Effector CD8-positive, alpha-beta T cell (primary cell): Measurements from ENCODE around the gene MCFD2.
"Not testable (repeated sequence)": the region's sequence is repeated elsewhere in the genome, so short reads cannot be mapped to it uniquely, and the experiment has no call there.

Experiments
- DNase-seq: peaks from one replicate; lab custom pipeline; 2025; lab: John Stamatoyannopoulos, UW

The MCFD2 gene

DNA sequence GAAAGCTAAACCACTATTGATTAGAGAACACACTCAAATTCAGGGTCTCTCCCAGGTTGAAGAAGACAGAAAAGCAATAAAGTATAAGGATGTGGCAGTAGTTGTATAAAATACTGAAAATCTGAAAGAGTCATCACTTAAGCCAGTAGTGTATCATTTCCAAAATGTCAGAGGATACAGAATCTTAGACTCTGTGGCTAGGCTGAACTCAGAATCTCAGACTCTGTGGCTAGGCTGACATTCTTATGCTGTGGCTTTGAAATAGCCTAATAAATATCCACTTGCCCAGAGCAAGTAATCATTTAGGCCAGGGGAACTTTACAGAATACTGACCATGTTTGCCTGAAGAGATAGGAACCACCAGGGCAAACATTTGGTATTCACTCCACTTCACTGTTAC is 13.1 kb downstream of the MCFD2 start:
- DNase-seq, result no peak

DNA sequence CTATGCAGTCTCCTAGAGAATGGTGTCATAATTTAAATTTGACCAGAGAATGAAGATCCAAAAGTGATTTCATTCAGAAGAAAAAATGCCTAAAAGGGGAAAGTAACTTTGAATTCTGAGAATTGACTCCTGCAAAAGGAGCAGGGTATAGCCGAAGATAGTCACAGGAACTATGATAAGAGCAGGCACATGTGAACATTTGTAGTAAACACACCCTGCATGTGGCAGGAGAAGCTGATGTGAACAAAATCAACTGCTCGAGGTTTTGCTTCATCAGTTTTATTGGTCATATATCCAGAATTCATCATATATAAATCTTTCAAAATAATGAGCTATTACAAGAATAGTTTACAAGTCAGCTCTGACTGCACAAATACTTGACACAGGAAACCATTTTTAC is 14.0 kb downstream of the MCFD2 start:
- no peak for DNase-seq

DNA sequence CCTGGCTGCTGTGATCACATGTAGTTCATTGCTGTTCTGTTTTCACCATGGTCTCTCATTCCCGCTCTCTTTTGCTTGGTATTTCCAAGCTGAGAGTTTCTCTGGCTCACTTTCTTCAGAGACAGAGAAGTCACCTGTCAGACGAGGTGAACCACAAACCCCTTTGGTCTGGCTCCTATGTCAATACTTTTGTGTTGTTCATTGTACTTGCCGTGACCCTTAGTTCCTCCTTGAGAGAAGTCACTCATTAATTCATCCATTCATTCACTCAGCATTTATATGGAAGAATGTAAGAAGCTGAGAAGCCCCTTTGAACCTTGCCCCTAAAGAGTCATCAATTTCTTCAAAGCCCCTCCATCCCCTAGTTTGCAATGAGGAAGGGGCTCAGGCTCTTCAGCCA is 15.2 kb downstream of the MCFD2 start:
- no peak for DNase-seq

DNA sequence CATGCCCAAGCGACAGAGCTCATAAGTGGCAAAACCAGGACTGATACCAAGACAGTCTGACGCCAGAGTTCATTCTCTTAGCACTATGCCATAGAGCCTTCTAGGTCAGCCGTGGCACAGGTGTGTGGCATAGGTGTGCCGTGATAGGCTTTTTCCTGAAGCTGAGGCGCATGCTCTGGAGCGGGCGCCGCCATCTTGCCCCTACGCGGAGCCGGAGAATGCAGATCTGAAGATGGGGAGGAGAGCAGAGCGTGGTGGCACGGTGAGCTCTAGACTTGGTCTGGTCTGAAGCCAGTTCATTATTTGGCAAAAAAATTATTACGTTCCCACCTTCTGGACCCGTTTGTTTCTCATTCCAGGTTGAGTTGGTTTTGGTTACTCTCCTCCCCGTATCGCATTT is 16.6 kb downstream of the MCFD2 start:
- no peak for DNase-seq

GRCh38 chr2:46898024-46898423 is 17.6 kb downstream of the MCFD2 start:
- no peak for DNase-seq

- DNase-seq, result no peak
These were observed 22.2 kb downstream of the MCFD2 start for GRCh38 chr2:46893269-46893939.

DNA sequence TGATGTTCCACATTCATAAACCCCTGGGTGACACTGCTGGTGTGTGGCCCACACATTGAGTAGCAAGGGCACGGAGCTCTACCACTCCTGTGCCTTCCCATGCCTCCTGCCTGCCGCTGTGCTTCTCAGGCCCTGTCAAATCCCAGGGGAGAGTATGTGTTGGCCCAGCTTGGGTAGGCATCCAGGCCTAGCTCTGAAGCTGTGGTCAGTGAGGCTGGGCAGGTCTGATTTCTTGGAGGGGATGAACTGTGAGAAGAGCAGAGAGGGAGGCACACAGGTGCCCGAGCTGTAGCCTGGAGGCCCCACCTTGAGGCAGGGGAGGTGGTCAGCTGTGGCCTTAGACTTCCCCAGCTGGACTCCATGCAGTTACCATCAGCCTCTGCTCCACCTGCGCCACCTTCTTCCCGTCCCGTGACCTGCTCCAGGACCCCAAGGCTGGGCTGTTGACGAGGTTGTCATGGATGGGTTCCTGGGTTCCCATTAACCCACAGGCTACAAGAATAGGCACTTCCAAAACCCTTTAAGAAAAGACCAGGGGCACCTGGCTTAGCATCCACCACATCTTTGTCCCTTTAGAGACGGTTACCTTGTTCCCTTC is 23.6 kb downstream of the MCFD2 start:
- no peak for DNase-seq

DNA sequence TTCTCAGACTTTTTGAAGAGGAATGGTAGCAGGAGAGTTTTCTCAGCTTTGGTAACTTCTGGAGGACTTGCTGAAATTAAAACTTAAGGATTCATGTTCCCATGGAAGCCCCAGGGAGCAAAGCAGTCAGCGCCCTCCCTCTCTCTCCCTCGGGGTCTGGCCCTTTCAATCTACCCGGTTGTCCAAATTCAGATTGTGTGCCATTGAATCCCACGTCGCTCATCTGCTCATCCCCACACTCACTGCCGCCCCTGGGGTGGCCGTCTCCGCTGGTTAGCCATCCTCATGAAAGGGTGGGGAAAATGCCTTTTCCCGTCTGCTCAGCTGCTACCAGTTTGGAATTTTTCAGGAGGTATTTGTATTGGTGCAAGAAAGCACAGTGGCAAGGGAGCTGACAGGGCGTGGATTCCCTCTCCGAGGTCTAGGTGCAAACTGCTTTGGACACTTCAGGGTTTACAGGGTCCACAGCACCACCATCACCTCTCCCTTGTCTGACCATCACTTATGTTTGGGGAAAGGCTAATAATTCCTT is 27.1 kb downstream of the MCFD2 start:
- DNase-seq, result no peak

DNA sequence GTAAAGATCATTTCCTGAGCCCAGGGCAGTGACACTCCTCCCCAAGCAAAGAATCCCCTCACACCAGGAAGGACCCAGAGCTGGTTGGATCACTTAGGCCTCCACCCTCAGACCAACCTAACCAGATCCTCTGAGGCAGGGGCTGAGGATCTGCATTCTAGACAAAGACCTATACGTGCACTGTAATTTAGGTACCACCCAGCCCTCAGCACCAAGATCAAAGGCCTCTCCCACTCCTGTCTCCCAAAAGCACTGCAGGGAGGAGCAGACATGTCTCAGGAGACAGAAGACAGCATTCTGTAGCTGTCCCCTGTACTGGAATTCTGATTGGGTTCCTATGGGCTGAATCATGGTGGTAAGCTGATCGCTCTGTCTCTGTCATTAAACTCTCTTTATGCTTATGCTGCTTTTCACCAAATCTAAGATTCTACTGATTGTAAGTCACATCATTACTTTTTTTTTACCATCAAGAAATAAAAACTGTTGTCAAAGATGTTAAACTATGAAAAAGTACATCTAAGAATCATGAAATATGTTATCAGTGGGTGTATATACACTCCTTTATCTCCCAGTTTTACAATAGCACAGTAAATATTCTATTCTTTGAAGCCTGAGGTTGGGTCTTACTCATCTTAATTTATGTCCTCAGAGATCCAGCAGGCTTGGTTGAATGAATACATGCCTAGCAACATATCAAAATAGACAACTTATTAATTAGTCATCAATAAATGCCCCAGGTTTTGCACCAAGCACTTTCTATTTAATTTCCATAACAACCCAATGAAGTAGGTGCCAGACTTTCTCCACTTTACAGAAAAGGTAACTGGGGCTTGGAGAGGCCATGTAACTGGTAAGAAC is 28.3 kb downstream of the MCFD2 start:
- no peak for DNase-seq

DNA sequence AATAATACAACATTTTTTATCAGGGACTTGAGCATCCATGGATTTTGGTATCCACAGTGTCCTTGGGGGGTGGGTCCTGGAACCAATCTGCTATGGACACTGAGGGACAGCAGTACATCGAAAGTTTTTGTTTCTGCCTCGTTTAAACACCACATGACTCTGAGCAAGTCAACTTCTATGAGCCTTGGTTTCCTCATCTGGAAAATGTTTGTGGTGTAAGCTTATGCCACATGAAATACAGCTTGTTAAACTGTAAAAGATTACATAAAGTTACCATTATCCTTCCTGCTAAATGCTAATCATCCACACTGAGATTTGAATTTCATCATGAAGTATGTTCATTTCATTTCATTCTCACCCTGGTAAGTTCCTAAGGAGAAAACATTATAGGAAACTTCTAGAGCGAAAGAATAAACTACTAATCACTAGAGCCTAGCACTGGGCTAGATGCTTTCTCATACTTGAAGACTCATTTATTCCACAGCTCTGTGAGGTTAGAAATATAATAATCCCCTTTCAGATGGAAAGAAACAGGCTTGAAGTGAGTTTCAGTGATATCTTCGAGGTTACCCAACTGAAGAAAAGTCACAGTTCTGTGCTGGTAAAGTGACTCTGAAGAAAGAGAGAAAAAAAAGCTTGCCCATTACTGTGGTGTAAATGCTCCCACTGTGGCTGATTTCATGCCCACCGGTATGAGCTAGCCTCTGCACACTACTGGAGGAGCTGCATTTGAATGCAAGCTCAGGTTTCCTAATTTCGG is 29.2 kb downstream of the MCFD2 start:
- DNase-seq, result no peak

DNA sequence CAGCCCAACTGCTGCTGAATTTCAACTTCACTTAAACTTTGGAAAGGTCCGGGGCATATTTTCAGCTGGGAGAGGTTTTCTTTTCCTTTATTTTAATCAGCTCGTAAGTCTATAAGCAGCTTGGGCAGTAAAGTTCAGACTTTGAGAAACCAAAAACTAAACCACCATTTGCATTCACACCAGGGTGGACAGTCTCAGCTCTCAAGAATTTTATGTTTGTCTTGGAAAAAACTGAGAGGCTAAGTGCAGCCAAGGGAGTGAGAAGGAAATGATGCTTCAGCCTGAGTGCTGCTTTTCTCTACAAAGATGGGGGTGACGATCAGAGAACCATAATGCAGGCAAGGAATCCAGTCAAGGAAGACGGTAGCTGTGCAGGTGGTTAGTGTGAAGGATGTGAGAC is 30.2 kb downstream of the MCFD2 start:
- no peak for DNase-seq

GRCh38 chr2:46879511-46879910 is 36.1 kb downstream of the MCFD2 start:
- no peak for DNase-seq

DNA sequence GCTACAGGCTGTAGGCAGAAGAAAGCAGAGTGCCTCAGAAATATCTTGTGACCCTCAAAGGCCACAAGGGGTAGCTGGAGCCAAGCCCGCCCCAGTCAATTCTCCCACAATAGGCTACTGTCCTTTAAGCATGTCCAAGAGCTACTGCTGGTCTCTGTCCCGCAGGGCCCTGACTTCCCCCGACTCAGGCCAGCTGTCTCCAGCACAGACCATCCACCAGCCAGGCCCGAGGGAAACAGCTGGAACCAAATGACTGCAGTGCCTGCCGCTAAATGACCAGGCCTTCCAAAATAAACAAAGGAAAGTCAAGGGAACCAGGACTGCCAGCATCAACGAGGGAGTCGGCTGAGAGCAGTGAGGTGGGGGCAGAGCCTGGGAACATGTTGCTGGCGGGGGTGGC is 36.7 kb downstream of the MCFD2 start:
- no peak for DNase-seq

DNA sequence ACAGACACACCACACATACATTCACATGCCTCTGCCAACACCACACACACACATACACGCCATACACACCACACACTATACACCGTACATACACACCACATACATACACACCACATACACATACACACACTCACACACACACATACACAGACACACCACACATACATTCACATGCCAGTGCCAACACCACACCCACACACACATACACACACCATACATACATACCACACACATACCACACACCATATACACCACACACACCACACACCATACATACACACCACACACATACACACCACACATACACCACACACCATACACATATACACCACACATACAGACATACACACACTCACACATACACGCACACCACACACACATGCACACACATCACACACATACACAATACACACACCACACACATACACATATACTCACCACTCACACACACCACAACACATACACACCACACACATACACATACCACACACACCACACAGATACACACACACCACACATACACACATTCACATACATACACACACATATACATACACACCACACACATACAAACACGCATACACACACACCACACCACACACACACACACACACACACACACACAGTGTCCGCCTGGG is 37.2 kb downstream of the MCFD2 start:
- no peak for DNase-seq

- no peak for DNase-seq
These were observed 37.9 kb downstream of the MCFD2 start for GRCh38 chr2:46877619-46878113.

DNA sequence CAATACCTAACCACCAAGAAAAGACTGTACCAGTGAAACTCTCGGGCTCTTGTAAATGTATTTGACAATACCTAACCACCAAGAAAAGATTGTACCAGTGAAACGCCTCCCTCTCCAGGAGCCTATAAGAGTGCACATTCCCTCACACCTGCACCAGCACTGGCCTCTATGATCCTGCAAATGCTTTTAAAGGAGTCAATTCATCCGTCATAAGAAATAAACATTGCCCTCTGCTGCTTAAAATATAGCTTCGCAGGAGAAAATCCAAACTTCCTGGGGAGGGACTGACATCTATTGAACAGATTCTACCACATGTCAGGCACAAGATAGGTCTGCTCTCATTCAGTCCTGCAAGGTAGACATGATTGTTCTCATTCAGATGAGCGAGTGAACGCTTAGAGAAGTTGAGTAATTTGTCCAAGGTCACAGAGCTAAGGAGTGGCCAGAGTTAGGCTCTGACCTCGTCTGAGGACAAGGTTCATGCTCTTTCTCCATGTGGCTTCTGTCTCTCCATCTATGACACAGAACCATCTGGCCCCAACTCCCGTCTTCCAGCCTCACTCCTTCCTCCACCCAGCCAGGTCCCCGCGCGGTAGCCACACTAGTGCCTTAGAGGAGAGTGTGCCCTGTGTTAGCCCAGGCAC is 38.7 kb downstream of the MCFD2 start:
- DNase-seq, result no peak

DNA sequence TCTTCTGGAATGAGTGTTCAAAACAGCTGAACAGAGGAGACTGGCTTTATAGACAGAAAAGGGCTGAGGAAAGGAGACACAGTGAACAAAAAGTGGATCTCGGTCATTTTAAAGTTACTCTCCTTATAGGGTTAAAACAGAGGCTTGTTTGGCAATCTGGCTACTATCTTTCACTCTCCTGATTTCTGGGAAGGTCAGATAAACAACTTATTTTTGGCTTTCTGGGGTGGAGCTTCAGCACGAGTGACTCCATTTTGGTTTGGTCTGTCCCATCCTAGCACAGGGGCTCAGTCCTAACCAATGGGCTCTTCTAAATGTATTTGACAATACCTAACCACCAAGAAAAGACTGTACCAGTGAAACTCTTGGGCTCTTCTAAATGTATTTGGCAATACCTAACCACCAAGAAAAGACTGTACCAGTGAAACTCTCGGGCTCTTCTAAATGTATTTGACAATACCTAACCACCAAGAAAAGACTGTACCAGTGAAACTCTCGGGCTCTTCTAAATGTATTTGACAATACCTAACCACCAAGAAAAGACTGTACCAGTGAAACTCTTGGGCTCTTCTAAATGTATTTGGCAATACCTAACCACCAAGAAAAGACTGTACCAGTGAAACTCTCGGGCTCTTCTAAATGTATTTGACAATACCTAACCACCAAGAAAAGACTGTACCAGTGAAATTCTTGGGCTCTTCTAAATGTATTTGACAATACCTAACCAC is 39.5 kb downstream of the MCFD2 start:
- not testable (repeated sequence) for DNase-seq

- DNase-seq, result no peak
These were observed 40.2 kb downstream of the MCFD2 start for GRCh38 chr2:46875226-46875899.

GRCh38 chr2:46874236-46874929 is 41.2 kb downstream of the MCFD2 start:
- DNase-seq, result no peak
